Measurements from ENCODE around the gene GPR142. TPM values are rescaled to one million over a fixed set of nuclear protein-coding genes. Genes with fewer than 3 reads are reported as not detected.

Gene GPR142
- total and polyA plus RNA-seq, 9 donors = 0.04 to 0.28 (median 0.16) TPM; not detected in 2

GRCh38 chr17:74343526-74344284 lies 23.6 kb upstream of the GPR142 start:
- no peak for DNase-seq
- no peak overlapping the region for H3K4me3 ChIP-seq (ENCODE audit: low read length)
- peaks cover 16% of the 10 kb centered on the region for H3K4me1 ChIP-seq (ENCODE audit: control insufficient read depth, insufficient read depth, low read length)
- 48% methylated on average over 6 of the region's 9 CpGs for WGBS (ENCODE audit: insufficient coverage)
- H3K27ac ChIP-seq (ENCODE audit: low read length) = no peak overlapping the region
- H3K27me3 ChIP-seq (ENCODE audit: control insufficient read depth, insufficient read depth, low read length) = peaks cover 17% of the 10 kb centered on the region
- H3K9me3 ChIP-seq (replicated peaks; ENCODE audit: control insufficient read depth, low read depth, low read length) = no peaks in the 10 kb centered on the region
- no peaks in the 10 kb centered on the region for H3K36me3 ChIP-seq (ENCODE audit: control insufficient read depth, insufficient read depth, low read length)

- no peak for DNase-seq
- H3K27ac ChIP-seq (ENCODE audit: low read length) = no peak overlapping the region
- no peak overlapping the region for H3K4me3 ChIP-seq (ENCODE audit: low read length)
- peaks cover 25% of the 10 kb centered on the region for H3K27me3 ChIP-seq (ENCODE audit: control insufficient read depth, insufficient read depth, low read length)
- peaks cover 12% of the 10 kb centered on the region for H3K4me1 ChIP-seq (ENCODE audit: control insufficient read depth, insufficient read depth, low read length)
- 72% methylated on average over 21 of the region's 21 CpGs for WGBS (ENCODE audit: insufficient coverage)
- H3K9me3 ChIP-seq (replicated peaks; ENCODE audit: control insufficient read depth, low read depth, low read length) = no peaks in the 10 kb centered on the region
- no peaks in the 10 kb centered on the region for H3K36me3 ChIP-seq (ENCODE audit: control insufficient read depth, insufficient read depth, low read length)
These were observed 22.6 kb upstream of the GPR142 start for GRCh38 chr17:74344658-74345057.

- WGBS (ENCODE audit: insufficient coverage) = 75% methylated on average over 10 of the region's 13 CpGs
- peaks cover 6% of the 10 kb centered on the region for H3K4me1 ChIP-seq (ENCODE audit: control insufficient read depth, insufficient read depth, low read length)
- no peaks in the 10 kb centered on the region for H3K36me3 ChIP-seq (ENCODE audit: control insufficient read depth, insufficient read depth, low read length)
- no peak overlapping the region for H3K27ac ChIP-seq (ENCODE audit: low read length)
- no peak overlapping the region for H3K4me3 ChIP-seq (ENCODE audit: low read length)
- peaks cover 34% of the 10 kb centered on the region for H3K27me3 ChIP-seq (ENCODE audit: control insufficient read depth, insufficient read depth, low read length)
- no peak for DNase-seq
- no peaks in the 10 kb centered on the region for H3K9me3 ChIP-seq (replicated peaks; ENCODE audit: control insufficient read depth, low read depth, low read length)
These were observed 21.7 kb upstream of the GPR142 start for GRCh38 chr17:74345433-74346241.

- H3K27me3 ChIP-seq (ENCODE audit: control insufficient read depth, insufficient read depth, low read length) = peaks cover 54% of the 10 kb centered on the region
- H3K4me1 ChIP-seq (ENCODE audit: control insufficient read depth, insufficient read depth, low read length) = peaks cover 4% of the 10 kb centered on the region
- 72% methylated on average over 14 of the region's 14 CpGs for WGBS (ENCODE audit: insufficient coverage)
- no peaks in the 10 kb centered on the region for H3K36me3 ChIP-seq (ENCODE audit: control insufficient read depth, insufficient read depth, low read length)
- no peak overlapping the region for H3K4me3 ChIP-seq (ENCODE audit: low read length)
- no peak overlapping the region for H3K27ac ChIP-seq (ENCODE audit: low read length)
- H3K9me3 ChIP-seq (replicated peaks; ENCODE audit: control insufficient read depth, low read depth, low read length) = no peaks in the 10 kb centered on the region
- DNase-seq = no peak
These were observed 19.7 kb upstream of the GPR142 start for GRCh38 chr17:74347646-74348045.

- Histone ChIP-seq H3K9me3 (replicated peaks; ENCODE audit: control insufficient read depth, low read depth, low read length) (no peaks in the 10 kb centered on the region), H3K27me3 (ENCODE audit: control insufficient read depth, insufficient read depth, low read length) (peaks cover 67% of the 10 kb centered on the region), H3K27ac (ENCODE audit: low read length) (no peak overlapping the region), H3K36me3 (ENCODE audit: control insufficient read depth, insufficient read depth, low read length) (no peaks in the 10 kb centered on the region), H3K4me1 (ENCODE audit: control insufficient read depth, insufficient read depth, low read length) (peaks cover 4% of the 10 kb centered on the region), H3K4me3 (ENCODE audit: low read length) (no peak overlapping the region)
- DNase-seq = no peak
- 68% methylated on average over 17 of the region's 19 CpGs for WGBS (ENCODE audit: insufficient coverage)
These were observed 18.2 kb upstream of the GPR142 start for GRCh38 chr17:74349120-74349519.

GRCh38 chr17:74350486-74350885 lies 16.8 kb upstream of the GPR142 start:
- no peaks in the 10 kb centered on the region for H3K4me1 ChIP-seq (ENCODE audit: control insufficient read depth, insufficient read depth, low read length)
- DNase-seq = no peak
- H3K27me3 ChIP-seq (ENCODE audit: control insufficient read depth, insufficient read depth, low read length) = peaks cover 78% of the 10 kb centered on the region
- H3K9me3 ChIP-seq (replicated peaks; ENCODE audit: control insufficient read depth, low read depth, low read length) = no peaks in the 10 kb centered on the region
- no peaks in the 10 kb centered on the region for H3K36me3 ChIP-seq (ENCODE audit: control insufficient read depth, insufficient read depth, low read length)
- 73% methylated on average over 20 of the region's 20 CpGs for WGBS (ENCODE audit: insufficient coverage)
- H3K4me3 ChIP-seq (ENCODE audit: low read length) = no peak overlapping the region
- H3K27ac ChIP-seq (ENCODE audit: low read length) = no peak overlapping the region

GRCh38 chr17:74351552-74352210 lies 15.6 kb upstream of the GPR142 start:
- Histone ChIP-seq H3K27me3 (ENCODE audit: control insufficient read depth, insufficient read depth, low read length) (peaks cover 86% of the 10 kb centered on the region), H3K36me3 (ENCODE audit: control insufficient read depth, insufficient read depth, low read length) (no peaks in the 10 kb centered on the region), H3K4me3 (ENCODE audit: low read length) (no peak overlapping the region), H3K4me1 (ENCODE audit: control insufficient read depth, insufficient read depth, low read length) (peaks cover 4% of the 10 kb centered on the region), H3K27ac (ENCODE audit: low read length) (no peak overlapping the region), H3K9me3 (replicated peaks; ENCODE audit: control insufficient read depth, low read depth, low read length) (no peaks in the 10 kb centered on the region)
- DNase-seq = no peak
- WGBS (ENCODE audit: insufficient coverage) = 2% methylated on average over 53 of the region's 55 CpGs

- WGBS (ENCODE audit: insufficient coverage) = 88% methylated on average over 6 of the region's 10 CpGs
- no peak overlapping the region for H3K4me3 ChIP-seq (ENCODE audit: low read length)
- H3K27ac ChIP-seq (ENCODE audit: low read length) = no peak overlapping the region
- peaks cover 10% of the 10 kb centered on the region for H3K4me1 ChIP-seq (ENCODE audit: control insufficient read depth, insufficient read depth, low read length)
- peaks cover 91% of the 10 kb centered on the region for H3K27me3 ChIP-seq (ENCODE audit: control insufficient read depth, insufficient read depth, low read length)
- DNase-seq = no peak
- H3K9me3 ChIP-seq (replicated peaks; ENCODE audit: control insufficient read depth, low read depth, low read length) = no peaks in the 10 kb centered on the region
- H3K36me3 ChIP-seq (ENCODE audit: control insufficient read depth, insufficient read depth, low read length) = no peaks in the 10 kb centered on the region
These were observed 13.8 kb upstream of the GPR142 start for GRCh38 chr17:74353446-74354060.

- no peaks in the 10 kb centered on the region for H3K36me3 ChIP-seq (ENCODE audit: control insufficient read depth, insufficient read depth, low read length)
- H3K4me1 ChIP-seq (ENCODE audit: control insufficient read depth, insufficient read depth, low read length) = peaks cover 10% of the 10 kb centered on the region
- WGBS (ENCODE audit: insufficient coverage) = 3% methylated on average over 20 of the region's 29 CpGs
- peaks cover 91% of the 10 kb centered on the region for H3K27me3 ChIP-seq (ENCODE audit: control insufficient read depth, insufficient read depth, low read length)
- no peak for DNase-seq
- no peaks in the 10 kb centered on the region for H3K9me3 ChIP-seq (replicated peaks; ENCODE audit: control insufficient read depth, low read depth, low read length)
- no peak overlapping the region for H3K27ac ChIP-seq (ENCODE audit: low read length)
- no peak overlapping the region for H3K4me3 ChIP-seq (ENCODE audit: low read length)
These were observed 13.2 kb upstream of the GPR142 start for GRCh38 chr17:74354123-74354522.

- no peak overlapping the region for H3K4me3 ChIP-seq (ENCODE audit: low read length)
- peaks cover 87% of the 10 kb centered on the region for H3K27me3 ChIP-seq (ENCODE audit: control insufficient read depth, insufficient read depth, low read length)
- H3K9me3 ChIP-seq (replicated peaks; ENCODE audit: control insufficient read depth, low read depth, low read length) = no peaks in the 10 kb centered on the region
- 88% methylated on average over 4 of the region's 10 CpGs for WGBS (ENCODE audit: insufficient coverage)
- H3K27ac ChIP-seq (ENCODE audit: low read length) = no peak overlapping the region
- no peak for DNase-seq
- H3K4me1 ChIP-seq (ENCODE audit: control insufficient read depth, insufficient read depth, low read length) = peaks cover 10% of the 10 kb centered on the region
- no peaks in the 10 kb centered on the region for H3K36me3 ChIP-seq (ENCODE audit: control insufficient read depth, insufficient read depth, low read length)
These were observed 12.7 kb upstream of the GPR142 start for GRCh38 chr17:74354561-74354960.

Measured in muscle of leg (tissue), 11 donors.